ENCODE results near the gene TMEM19.

Gene TMEM19

GRCh38 chr12:71653137-71653536 is 32.7 kb upstream of the TMEM19 start:
- Histone ChIP-seq H3F3A (ENCODE audit: control insufficient read depth, insufficient read depth) (no peaks in the 10 kb centered on the region), H3K4me1 (ENCODE audit: control insufficient read depth, low read length) (peaks cover 7% of the 10 kb centered on the region), H4K20me1 (ENCODE audit: control insufficient read depth, insufficient read depth, low read depth, low read length) (no peaks in the 10 kb centered on the region), H3K79me2 (ENCODE audit: control insufficient read depth, low read length) (peaks cover 92% of the 10 kb centered on the region), H3K27me3 (ENCODE audit: control insufficient read depth, low read length) (no peaks in the 10 kb centered on the region), H3K4me3 (ENCODE audit: low read length) (no peak overlapping the region), H3K4me2 (ENCODE audit: low read length) (no peak overlapping the region), H3K27ac (ENCODE audit: low read depth, low read length) (no peak overlapping the region), H3K9me3 (ENCODE audit: control insufficient read depth, insufficient read depth, low read length) (peaks cover 14% of the 10 kb centered on the region; the same call in 1 of the 2 replicates), H3K9me2 (replicated peaks; ENCODE audit: control insufficient read depth, low read length) (no peaks in the 10 kb centered on the region), H3K36me3 (ENCODE audit: control insufficient read depth, low read length) (peaks cover 92% of the 10 kb centered on the region)
- TF ChIP-seq EZH2phosphoT487 (IDR thresholded peaks at IDR 0.05; ENCODE audit: borderline replicate concordance, low read length) (no peak), CTCF (IDR thresholded peaks at IDR 0.05; ENCODE audit: low read depth, low read length, poor library complexity, severe bottlenecking) (no peak)

GRCh38 chr12:71654200-71654599 is 31.7 kb upstream of the TMEM19 start:
- H3K27ac ChIP-seq (ENCODE audit: low read depth, low read length): no peak overlapping the region
- H3K36me3 ChIP-seq (ENCODE audit: control insufficient read depth, low read length): peaks cover 95% of the 10 kb centered on the region
- H3K4me1 ChIP-seq (ENCODE audit: control insufficient read depth, low read length): peaks cover 7% of the 10 kb centered on the region
- no peaks in the 10 kb centered on the region for H4K20me1 ChIP-seq (ENCODE audit: control insufficient read depth, insufficient read depth, low read depth, low read length)
- no peaks in the 10 kb centered on the region for H3K9me2 ChIP-seq (replicated peaks; ENCODE audit: control insufficient read depth, low read length)
- peaks cover 92% of the 10 kb centered on the region for H3K79me2 ChIP-seq (ENCODE audit: control insufficient read depth, low read length)
- no peaks in the 10 kb centered on the region for H3K27me3 ChIP-seq (ENCODE audit: control insufficient read depth, low read length)
- TF ChIP-seq EZH2phosphoT487 (IDR thresholded peaks at IDR 0.05; ENCODE audit: borderline replicate concordance, low read length) (no peak), CTCF (IDR thresholded peaks at IDR 0.05; ENCODE audit: low read depth, low read length, poor library complexity, severe bottlenecking) (no peak)
- H3K4me2 ChIP-seq (ENCODE audit: low read length): no peak overlapping the region
- no peaks in the 10 kb centered on the region for H3F3A ChIP-seq (ENCODE audit: control insufficient read depth, insufficient read depth)
- peaks cover 14% of the 10 kb centered on the region; the same call in 1 of the 2 replicates for H3K9me3 ChIP-seq (ENCODE audit: control insufficient read depth, insufficient read depth, low read length)
- H3K4me3 ChIP-seq (ENCODE audit: low read length): no peak overlapping the region

- Histone ChIP-seq H3K9me2 (replicated peaks; ENCODE audit: control insufficient read depth, low read length) (no peaks in the 10 kb centered on the region), H3F3A (ENCODE audit: control insufficient read depth, insufficient read depth) (no peaks in the 10 kb centered on the region), H4K20me1 (ENCODE audit: control insufficient read depth, insufficient read depth, low read depth, low read length) (no peaks in the 10 kb centered on the region), H3K4me3 (ENCODE audit: low read length) (no peak overlapping the region), H3K9me3 (ENCODE audit: control insufficient read depth, insufficient read depth, low read length) (peaks cover 14% of the 10 kb centered on the region; the same call in 1 of the 2 replicates), H3K79me2 (ENCODE audit: control insufficient read depth, low read length) (peaks cover 92% of the 10 kb centered on the region), H3K27me3 (ENCODE audit: control insufficient read depth, low read length) (no peaks in the 10 kb centered on the region), H3K36me3 (ENCODE audit: control insufficient read depth, low read length) (peaks cover 96% of the 10 kb centered on the region), H3K4me2 (ENCODE audit: low read length) (peak overlapping the region; percentile 24; the same call in 1 of the 2 replicates), H3K27ac (ENCODE audit: low read depth, low read length) (no peak overlapping the region), H3K4me1 (ENCODE audit: control insufficient read depth, low read length) (peaks cover 10% of the 10 kb centered on the region)
- TF ChIP-seq CTCF (IDR thresholded peaks at IDR 0.05; ENCODE audit: low read depth, low read length, poor library complexity, severe bottlenecking) (no peak), EZH2phosphoT487 (IDR thresholded peaks at IDR 0.05; ENCODE audit: borderline replicate concordance, low read length) (no peak)
These were observed 30.4 kb upstream of the TMEM19 start for GRCh38 chr12:71655495-71655894.
